CD4-positive, alpha-beta T cell treated with Interleukin-6 for 4 hours (primary cell): ENCODE results near the gene SEC16A.
A peak's percentile ranks its signal among the peaks of the same experiment; 100 is the strongest.

Source experiments
- DNase-seq: peaks from one replicate; pipeline ENCODE4 v3.0.0-alpha.2; 2020; ENCODE audit warnings: mixed read lengths

The SEC16A gene

GRCh38 chr9:136482793-136483588, at the start of gene SEC16A:
Gene SEC16A (minus strand): TSS chr9:136483040. CDS start chr9:136477615, 5,425 bp downstream.
- peak; percentile 100 for DNase-seq

DNA sequence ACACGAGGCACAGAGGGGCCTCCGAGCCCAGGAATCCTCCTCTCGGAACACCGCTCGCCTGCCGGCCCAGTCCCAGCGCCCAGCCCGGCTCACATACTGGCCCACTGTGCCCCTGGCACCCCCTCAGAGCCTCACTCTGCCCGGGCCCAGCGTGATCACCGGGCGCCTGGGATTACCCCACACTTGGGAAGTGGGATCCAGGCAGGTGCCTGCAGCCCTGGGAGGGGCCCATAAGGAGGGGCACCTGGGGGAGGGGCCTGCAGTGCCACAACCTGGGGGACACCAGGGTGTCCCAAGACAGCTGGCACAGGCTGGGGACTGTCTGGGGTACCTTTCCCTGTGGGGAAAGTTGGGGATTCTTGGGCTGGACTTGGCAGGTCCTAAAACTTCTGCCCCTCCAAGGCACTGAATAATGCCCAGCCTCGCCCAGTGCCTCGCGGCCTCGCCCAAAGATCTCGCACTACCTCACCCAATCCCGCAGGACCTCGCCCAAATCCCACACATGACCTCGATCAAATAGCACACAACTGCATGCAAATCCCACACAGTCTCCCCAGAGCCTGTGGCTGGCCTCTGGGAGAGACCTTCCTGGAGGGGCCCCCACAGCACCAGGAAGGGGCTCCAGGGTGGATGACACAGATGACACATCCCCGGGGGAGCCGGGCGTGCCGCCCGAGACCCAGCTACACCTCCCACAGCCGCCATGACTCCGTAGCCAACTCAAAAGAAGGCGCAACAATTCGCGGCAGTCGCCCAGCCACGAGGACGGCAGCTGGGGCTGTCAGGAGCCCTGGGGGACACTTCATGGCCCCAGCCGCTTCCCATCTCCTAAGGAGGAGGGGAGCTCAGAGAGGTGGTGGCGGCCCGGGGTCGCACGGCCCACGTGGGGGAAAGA, 49.3 kb upstream of the SEC16A start:
- DNase-seq: peak; percentile 36

GRCh38 chr9:136531186-136531903, 48.5 kb upstream of the SEC16A start:
- no peak for DNase-seq

DNA sequence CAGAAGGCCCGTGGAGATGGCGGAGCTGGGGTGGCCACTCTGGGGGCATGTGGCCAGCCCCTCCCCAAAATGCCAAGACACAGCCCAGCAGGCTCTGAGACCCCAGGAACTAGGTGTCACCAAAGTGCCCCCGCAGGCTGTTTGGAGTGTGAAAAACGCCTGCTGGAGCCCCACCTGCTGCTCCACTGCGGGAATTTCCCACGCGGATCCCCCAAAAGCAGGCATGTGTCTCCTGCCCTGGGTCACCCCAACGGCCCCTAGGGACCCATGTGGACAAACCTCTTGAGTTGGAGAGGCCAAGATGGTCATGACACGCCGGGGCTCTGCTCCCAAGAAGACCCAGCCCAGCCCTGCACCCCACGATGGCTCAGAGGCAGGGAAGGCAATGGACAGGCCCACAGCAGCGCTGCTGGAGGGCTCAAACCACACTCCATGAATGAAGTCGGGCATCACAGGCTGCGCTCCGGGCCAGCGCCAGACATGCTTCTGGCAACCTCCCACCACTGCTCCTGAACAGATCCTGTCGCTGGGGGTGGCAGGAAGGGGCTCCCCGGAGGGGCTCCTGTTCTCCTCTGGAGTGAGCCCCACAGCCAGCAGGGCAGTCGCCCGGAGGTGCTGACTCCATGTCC, 47.7 kb upstream of the SEC16A start:
- no peak for DNase-seq

DNA sequence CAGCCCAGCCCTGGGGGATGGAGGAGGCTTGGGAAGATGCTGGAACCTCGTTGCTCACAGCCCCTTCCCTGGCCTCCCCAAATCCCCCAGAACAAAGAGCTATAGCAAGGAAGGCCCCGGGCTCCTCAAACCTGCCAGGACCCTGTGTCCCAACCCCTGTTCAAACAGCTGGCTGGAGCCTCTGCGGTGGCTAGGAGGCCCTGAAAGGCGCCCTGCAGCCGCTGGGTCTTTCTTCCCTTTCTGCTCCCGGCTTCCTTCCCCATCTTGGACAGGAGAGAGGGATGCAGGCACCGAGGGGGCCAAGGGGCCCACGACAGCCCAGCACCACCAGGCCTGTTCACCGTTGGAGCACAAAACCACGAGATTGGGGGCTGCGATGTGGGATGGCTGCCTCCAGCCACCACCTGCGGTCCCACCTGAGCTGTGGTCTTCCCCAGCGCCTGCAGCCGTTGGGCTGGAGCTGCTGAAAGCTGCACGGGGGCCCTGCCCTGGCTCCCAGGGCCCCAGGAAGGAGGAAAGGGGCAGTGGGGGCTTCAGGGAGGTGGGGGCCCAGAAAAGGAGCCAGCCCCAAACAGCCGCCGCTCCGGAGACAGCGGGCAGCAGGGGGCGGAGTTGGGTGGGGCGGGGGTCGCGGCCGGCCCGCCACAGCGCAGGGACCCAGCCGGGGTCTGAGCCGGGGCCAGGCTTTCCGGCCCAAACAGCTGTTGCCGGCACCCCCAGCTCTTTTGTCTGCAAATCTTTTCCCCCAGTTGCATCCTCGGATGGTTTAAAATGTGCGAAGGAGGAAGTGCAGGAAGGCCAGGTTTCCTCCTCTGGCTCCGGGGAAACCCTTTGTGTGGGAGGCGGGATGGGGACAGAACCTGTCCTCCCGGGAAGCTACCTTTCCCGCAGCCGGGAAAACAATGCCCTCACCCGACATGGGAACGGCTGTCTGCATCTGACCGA, 46.9 kb upstream of the SEC16A start:
- no peak for DNase-seq

GRCh38 chr9:136528716-136529341, 46.0 kb upstream of the SEC16A start:
- DNase-seq: no peak

DNA sequence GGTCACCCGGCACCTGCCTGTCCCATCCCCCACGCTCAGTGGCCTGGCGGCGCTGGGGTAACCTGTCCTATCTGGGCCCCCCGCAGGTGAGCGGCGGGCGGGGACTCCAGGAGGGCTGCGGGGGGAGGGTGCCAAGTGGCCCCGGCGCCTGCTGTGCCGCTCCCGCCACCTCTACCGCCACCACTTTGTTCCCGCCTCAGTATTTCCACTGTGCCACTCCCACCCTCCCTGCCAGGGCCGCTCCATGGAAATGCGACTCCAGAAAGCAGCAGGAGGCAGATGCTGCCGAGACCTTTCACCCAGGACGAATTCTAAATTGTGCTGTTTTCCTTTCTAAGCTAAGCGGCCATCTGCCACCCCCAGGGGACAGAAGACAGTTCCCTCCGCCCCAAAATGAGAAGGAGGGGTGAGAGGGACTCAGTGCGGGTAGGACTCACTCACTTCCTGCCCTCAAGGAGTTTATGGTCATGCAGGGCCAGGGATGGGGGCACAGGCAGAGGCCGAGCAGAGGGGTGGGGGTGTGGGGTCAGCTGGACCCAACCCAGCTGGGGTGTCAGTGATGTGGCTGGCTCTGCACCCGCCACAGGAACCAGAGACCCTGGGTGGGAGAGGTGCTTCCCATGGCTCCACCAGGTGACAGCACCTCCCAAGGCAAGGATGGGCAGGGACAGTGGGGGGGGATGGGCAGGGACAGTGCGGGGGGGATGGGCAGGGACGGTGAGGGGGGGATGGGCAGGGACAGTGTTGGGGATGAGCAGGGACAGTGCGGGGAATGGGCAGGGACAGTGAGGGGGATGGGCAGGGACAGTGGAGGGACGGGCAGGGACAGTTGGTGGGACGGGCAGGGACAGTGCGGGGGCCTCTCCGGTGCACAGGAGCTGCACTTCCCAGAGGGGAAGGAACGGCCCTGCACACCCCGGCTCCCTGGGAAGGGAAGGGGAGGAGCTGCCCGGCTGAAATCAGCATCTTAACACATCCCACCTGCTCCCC, 45.2 kb upstream of the SEC16A start:
- no peak for DNase-seq

GRCh38 chr9:136527131-136527530, 44.3 kb upstream of the SEC16A start:
- DNase-seq: no peak

- DNase-seq: no peak
Measured at GRCh38 chr9:136526625-136527066, 43.8 kb upstream of the SEC16A start.

DNA sequence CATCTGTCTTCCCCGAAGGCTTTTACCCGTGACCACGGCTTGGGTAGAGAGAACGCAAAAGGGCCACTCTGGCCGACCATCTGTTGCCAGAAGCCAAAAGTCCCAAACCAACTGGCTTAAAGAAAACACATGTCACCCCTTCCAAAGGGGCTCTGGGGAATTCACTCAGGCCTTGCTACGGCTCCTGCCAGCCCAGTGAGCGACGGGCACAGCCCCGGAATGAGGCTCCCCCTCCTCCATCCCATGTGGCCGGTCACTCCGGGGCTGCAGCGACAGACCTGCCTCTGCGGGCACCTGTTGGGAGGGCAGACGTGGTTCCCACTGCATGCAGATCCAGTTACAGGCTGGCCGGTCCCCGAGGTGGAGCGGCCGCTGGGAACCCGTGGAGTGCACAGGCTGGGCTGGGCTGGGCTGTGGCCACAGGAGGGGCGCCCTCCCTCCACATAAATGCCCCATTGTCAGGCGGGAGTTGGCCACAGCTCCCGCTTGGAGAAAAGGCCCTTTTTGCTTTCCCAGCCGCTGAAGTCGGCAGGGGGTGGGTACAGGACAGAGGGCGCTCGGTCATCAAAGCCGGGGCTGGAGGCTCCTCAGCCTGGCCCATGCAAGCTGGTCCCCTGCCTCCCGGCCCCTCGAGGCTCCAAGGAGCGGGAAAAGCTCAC, 43.1 kb upstream of the SEC16A start:
- DNase-seq: no peak

DNA sequence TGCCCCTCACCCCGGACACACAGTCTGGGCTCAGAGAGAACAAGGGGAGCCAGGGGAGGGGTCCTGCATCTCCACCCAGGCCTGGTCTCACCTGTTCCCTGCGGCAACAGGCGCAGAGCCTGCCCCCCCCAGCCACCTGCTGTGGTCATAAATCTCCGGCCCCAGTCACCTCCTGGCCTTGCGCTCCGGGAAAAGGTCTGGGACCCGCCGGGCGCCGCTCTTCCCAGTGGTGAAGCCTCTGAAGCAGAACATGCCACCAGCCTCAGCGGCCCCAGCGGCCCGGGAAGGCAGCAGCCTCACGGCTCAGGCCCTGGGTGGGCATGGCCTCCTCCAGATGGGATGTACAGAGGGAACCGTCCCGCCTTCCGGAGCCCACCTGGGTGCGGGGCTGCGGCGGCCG, 42.4 kb upstream of the SEC16A start:
- DNase-seq: no peak

DNA sequence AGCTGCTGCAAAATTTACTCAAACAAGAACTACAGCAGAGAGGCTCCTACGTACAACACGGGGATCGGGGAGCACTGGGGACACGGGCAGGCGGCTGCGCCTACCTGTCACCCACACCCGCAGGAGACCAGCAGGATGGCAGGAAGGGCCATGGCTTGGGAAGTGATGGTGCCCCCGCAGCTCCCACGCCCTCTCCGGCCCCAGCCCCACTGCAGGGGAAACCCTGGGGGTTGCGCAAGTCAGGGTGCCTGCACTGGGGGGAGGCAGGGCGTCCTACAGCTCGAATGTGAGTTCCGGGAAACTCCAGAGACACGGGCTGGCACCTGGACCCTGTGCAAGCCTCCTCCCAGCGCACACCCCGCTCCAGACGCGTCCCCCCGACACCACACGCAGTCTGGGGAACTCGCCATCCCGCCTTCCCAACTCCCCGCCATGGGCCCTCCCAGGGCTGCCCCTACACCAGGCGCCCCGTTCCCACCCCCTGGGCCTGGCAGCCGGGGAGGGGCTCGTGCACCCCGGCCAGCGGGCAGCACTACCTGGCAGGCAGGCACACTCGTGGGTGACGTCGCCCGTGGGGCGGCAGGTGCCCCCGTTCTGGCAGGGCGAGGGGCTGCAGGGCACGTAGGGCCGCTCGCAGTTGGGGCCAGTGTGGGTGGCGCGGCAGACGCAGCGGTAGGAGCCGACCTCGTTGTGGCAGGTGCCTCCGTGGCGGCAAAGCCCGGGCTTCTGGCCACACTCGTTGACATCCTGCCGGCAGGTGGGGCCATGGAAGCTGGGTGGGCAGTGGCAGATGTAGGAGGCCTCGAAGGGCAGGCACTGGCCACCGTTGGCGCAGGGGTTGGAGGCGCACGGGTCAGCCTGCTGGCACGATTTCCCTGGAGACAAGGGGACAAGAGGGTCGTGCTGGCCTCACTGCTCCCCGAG, 39.7 kb upstream of the SEC16A start:
- DNase-seq: no peak

- DNase-seq: no peak
Measured at GRCh38 chr9:136521537-136521936, 38.7 kb upstream of the SEC16A start.

DNA sequence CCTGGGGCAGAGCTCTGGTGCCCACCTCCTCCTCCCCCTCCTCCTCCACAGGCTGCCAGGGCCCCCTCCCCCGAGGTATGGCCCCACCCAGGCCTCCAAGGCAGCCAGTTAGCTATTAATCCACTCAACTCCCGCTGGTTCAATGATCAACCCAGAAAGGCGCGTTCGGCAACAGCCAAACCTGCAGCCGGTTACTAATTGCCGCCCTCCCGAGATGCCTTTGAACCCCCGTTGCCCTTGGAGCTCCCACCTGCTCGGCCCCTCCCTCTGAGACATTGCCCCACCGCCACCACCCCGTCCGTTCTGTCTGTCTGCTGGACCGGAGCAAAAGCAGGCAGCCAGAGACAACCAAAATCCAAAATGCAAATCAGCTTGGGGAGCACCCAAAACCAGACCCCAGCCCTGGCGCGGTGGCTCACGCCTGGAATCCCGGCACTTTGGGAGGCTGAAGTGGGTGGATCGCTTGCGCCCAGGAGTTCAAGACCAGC, 37.3 kb upstream of the SEC16A start:
- no peak for DNase-seq

DNA sequence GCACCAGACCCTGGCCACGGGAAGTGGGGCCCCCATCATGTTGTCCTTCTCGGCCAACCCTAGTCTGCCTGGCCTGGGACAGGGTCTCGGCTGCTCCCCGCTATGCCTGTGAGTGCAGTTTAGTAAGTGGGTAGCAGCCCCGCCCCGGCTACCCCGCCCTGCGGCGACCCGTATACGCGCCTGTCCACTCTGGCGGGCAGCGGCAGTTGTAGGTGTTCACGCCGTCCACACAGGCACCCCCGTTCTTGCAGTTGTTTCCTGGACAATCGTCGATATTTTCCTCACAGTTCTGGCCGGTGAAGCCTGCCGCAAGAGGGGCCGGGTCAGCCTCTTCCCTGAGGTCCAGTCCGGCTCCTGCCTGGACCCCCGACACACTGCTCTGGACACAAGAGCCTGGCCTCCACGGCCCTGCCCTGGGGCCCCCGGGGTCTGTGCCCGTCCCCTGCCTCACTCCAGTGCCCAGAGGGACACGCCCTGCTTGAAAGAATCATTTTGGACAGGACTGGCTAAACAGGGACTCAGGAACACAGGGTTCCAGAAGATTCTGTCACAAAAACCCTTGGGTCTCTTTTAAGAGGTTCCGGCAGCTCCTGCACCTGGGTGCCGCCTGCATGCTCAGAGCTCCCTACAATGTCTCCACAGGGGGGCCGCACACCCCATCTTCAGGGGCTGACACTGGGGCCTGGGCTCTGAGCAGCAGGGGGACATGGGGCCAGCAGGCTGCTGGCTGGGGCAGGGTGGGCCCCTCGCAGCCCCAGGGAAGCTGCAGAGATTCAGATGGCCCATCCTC, 36.6 kb upstream of the SEC16A start:
- DNase-seq: no peak

DNA sequence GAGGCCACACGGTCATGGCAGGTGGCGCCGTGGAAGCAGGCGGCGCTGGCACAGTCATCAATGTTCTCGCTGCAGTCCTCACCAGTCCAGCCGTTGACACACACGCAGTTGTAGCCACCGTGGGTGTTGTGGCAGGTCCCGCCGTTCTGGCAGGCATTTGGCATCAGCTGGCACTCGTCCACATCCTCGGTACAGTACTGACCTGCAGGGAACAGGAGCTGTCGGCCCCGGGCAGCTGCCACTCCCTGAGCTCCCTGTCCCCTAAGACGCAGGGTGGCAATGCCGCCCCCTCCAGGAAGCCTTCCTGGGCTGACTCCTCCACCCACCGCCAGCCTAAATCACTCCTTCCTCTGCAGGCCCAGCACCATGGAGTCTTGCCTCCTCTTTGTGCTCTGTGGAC, 35.8 kb upstream of the SEC16A start:
- DNase-seq: no peak

GRCh38 chr9:136517950-136518349, 35.1 kb upstream of the SEC16A start:
- no peak for DNase-seq
